GM13976 (cell line): ENCODE data around the gene KICS2.

Experiments
- DNase-seq: peaks from one replicate; pipeline ENCODE4 v3.0.0; 2012; ENCODE audit warnings: low spot score
- CTCF ChIP-seq: IDR thresholded peaks from 2 replicates; pipeline ENCODE4 v1.5.1; 2012; ENCODE audit warnings: borderline replicate concordance, mild to moderate bottlenecking; ENCODE audit not compliant: insufficient read depth; ENCODE audit errors: extremely low read depth, missing control alignments, control extremely low read depth
- in situ Hi-C: fragments of 300-500 bp; cut with MboI; formaldehyde crosslinking; loops from one replicate; pipeline ENCODE4 v1.12.0; 2022; ENCODE audit warnings: low sequenced_read_pairs, mixed read lengths, inconsistent platforms; ENCODE audit not compliant: unreplicated experiment

KICS2 gene

GRCh38 chr12:64240781-64241180 is 18.7 kb upstream of the KICS2 start:
- TF ChIP-seq CTCF = no peak
- no peak for DNase-seq
- in situ Hi-C loops = no loop called here

DNA sequence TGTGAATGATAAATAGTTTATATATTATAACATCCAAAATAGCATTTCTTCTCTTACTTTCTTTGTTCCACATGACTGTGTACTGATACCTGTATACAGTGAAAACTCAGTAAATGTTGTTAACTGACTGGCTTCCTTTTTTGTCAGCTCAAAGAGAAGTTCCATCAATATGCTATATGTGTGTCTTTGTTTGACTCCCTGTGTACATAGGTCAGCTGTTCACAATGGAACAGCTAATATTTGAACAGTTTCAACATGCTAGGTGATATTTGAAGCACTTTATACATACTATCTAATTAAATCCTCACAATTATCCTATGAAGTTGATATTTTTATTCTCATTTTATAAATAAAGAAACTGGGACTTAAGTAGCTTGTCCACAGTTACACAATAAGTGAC is 15.3 kb upstream of the KICS2 start:
- TF ChIP-seq CTCF = no peak
- DNase-seq = no peak
- in situ Hi-C loops = no loop called here

- in situ Hi-C loops = no loop called here
- TF ChIP-seq CTCF = no peak
- DNase-seq = no peak
These were observed 14.5 kb upstream of the KICS2 start for GRCh38 chr12:64236549-64236948.

DNA sequence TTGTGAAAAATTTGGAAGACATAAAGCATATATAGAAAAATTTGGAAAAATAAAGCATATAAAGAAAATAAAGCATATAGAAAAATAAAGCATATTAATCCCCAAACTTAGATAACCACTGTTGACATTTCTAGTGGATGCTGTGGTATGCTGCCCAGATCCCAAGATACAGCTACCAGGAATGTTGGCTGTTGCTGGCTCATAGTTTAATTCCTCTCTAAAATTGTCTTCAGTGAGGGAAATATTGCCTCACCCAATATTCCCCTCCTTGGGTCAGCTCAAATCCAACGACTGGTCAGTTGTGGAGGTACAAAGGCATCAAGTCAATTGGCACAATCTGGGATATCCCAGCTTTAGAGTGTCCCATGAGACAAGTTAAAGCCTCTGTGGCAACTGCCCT is 10.1 kb upstream of the KICS2 start:
- no peak for TF ChIP-seq CTCF
- DNase-seq = no peak
- in situ Hi-C loops = no loop called here

DNA sequence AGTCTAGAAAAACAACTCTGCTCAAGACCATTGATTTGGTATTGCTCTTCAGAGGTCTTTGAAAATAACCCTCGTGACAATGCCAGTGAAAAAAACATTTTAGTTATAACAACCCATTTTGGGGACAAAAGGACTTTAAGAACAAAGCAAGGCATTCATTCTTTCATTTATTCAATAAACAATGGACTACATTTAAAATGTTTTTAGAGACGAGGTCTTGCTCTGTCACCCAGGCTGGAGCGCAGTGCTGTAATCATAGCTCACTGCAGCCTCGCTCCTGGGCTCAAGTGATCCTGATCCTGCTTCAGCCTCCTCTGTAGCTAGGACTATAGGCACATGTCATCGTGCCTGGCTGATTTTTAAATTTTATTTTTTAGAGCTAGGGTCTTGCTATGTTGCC is 7.7 kb upstream of the KICS2 start:
- DNase-seq = no peak
- TF ChIP-seq CTCF = no peak
- in situ Hi-C loops = no loop called here

- no peak for TF ChIP-seq CTCF
- DNase-seq = no peak
- in situ Hi-C loops = no loop called here
These were observed 7.1 kb upstream of the KICS2 start for GRCh38 chr12:64229240-64229639.

DNA sequence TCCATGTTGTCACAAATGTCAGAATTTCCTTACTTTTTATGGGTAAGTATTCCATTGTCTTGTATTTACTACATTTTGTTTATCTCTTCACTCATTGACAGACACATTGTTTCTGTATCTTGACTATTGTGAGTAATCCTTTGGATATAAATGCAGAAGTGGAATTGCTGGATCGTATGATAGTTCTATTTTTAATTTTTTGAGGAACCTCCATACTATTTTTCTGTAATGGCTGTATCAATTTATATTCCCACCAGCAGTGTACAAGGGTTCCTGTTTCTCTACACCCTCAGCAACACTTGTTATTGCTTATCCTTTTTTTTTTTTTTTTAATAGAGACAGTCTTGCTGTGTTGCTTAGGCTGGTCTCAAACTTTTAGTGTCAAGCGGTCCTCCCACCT is 3.5 kb upstream of the KICS2 start:
- in situ Hi-C loops = no loop called here
- no peak for TF ChIP-seq CTCF
- DNase-seq = no peak
